Activated CD4-positive, alpha-beta T cell treated with anti-CD3 and anti-CD28 coated beads, Interleukin-2, amount 10 ng/mL, durations not matched to agents 24 days and 14 days (primary cell): Measurements from ENCODE around the gene MAP7. TPM values are rescaled to one million over a fixed set of nuclear protein-coding genes. Genes with fewer than 3 reads are reported as not detected.
A peak's percentile ranks its signal among the peaks of the same experiment; 100 is the strongest.
"Not testable (repeated sequence)": the region's sequence is repeated elsewhere in the genome, so short reads cannot be mapped to it uniquely, and the experiment has no call there.

Experiments used
- DNase-seq: peaks from one replicate; pipeline ENCODE4 v3.0.0; 2022
- H3K27ac Mint-ChIP-seq: one replicate; pipeline ENCODE4 v1.8.0; 2022; ENCODE audit warnings: mild to moderate bottlenecking, mixed read lengths
- H3K27me3 Mint-ChIP-seq: one replicate; pipeline ENCODE4 v1.8.0; 2022; ENCODE audit warnings: mixed read lengths
- H3K36me3 Mint-ChIP-seq: one replicate; pipeline ENCODE4 v1.8.0; 2022; ENCODE audit warnings: low read depth, mild to moderate bottlenecking, mixed read lengths
- H3K4me1 Mint-ChIP-seq: one replicate; pipeline ENCODE4 v1.8.0; 2021; ENCODE audit warnings: mixed read lengths
- H3K4me3 Mint-ChIP-seq: one replicate; pipeline ENCODE4 v1.8.0; 2022; ENCODE audit warnings: mild to moderate bottlenecking, moderate library complexity, mixed read lengths
- H3K9me3 Mint-ChIP-seq: one replicate; pipeline ENCODE4 v1.8.0; 2021; ENCODE audit warnings: mixed read lengths
- intact Hi-C: fragments of 100-400 bp; cut with micrococcal nuclease; formaldehyde crosslinking; loops from one replicate; pipeline ENCODE4 v1.15.1; 2023
- total RNA-seq: library from RNA; stranded (reverse); gene quantifications from 2 replicates; pipeline ENCODE4 v1.2.3, GENCODE V29; 2022

MAP7 gene
- total RNA-seq, 1 donor from 2014 or later, result 1.0 TPM

DNA sequence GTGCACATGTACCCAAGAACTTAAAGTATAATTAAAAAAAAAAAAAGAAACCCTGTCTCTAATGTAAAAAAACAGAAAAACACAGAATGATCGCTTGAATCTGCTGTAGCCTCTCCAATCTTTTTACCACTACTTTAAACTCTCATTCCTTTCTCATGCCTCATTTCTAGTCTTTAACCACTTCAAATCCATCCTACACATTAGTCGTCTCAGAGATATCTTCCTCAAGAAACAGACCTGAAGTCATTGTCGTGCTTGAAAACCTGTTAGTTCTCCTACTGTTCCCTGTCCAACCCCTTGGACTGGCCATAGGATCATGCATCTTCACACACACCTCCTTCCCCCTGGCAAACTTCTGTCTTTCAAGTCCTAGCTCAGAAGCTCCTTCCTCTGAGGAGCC lies 148.5 kb downstream of the MAP7 start:
- peaks cover 10% of the 10 kb centered on the region for H3K27me3 Mint-ChIP-seq
- intact Hi-C loops, result no loop called here
- DNase-seq, result no peak

DNA sequence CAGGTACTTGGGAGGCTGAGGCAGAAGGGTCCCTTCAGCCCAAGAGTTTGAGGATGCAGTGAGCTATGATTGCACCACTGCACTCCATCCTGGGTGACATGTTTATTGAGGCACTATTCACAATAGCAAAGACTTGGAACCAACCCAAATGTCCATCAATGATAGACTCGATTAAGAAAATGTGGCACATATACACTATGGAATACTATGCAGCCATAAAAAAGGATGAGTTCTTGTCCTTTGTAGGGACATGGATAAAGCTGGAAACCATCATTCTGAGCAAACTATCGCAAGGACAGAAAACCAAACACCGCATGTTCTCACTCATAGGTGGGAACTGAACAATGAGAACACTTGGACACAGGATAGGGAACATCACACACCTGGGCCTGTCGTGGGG lies 149.0 kb downstream of the MAP7 start:
- H3K27me3 Mint-ChIP-seq, H3K4me3 Mint-ChIP-seq, H3K9me3 Mint-ChIP-seq, H3K36me3 Mint-ChIP-seq, H3K27ac Mint-ChIP-seq, DNase-seq, intact Hi-C loops, H3K4me1 Mint-ChIP-seq: not testable (repeated sequence)

More for the DNA sequence above, 148.5 kb downstream of the MAP7 start:
- no peak overlapping the region for H3K4me3 Mint-ChIP-seq
- H3K4me1 Mint-ChIP-seq, result no peaks in the 10 kb centered on the region
- H3K27ac Mint-ChIP-seq, result no peak overlapping the region
- H3K36me3 Mint-ChIP-seq, result no peaks in the 10 kb centered on the region
- H3K9me3 Mint-ChIP-seq, result no peaks in the 10 kb centered on the region

DNA sequence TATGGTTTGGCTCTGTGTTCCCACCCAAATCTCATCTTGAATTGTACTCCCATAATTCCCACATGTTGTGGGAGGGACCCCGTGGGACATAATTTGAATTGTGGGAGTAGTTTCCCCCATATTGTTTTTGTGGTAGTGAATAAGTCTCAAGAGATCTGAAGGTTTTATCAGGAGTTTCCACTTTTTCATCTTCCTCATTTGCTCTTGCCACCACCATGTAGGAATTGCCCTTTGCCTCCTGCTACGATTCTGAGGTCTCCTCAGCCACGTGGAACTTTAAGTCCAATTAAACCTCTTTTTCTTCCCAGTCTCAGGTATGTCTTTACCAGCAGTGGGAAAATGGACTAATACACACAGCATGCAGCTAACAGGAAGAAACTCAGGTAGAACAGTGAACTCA lies 151.8 kb downstream of the MAP7 start:
- H3K36me3 Mint-ChIP-seq, result no peaks in the 10 kb centered on the region
- H3K27me3 Mint-ChIP-seq, result peaks cover 2% of the 10 kb centered on the region
- H3K9me3 Mint-ChIP-seq, result no peaks in the 10 kb centered on the region
- DNase-seq, result no peak
- intact Hi-C loops, result no loop called here
- H3K4me3 Mint-ChIP-seq, result no peak overlapping the region
- no peak overlapping the region for H3K27ac Mint-ChIP-seq
- no peaks in the 10 kb centered on the region for H3K4me1 Mint-ChIP-seq

DNA sequence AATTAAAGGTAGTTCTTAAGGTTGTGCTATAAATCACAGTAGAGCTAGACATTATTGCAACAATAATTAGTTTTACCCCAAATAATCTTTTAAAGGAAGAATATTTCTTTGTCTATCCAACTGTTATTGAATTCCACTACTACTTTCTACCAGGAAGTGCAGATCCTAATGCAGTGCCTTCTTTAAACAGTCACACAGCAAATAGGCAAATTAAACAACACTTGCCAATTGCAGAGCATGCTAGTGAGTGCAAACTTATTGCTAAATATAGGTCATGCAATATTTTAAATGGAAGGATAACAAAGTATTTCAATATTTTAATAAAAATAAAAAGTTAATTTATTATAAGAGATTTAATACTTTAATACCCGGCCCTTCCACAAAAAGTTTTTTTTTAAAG lies 153.3 kb downstream of the MAP7 start:
- intact Hi-C loops, result no loop called here
- no peaks in the 10 kb centered on the region for H3K4me1 Mint-ChIP-seq
- H3K4me3 Mint-ChIP-seq, result no peak overlapping the region
- no peak for DNase-seq
- H3K36me3 Mint-ChIP-seq, result no peaks in the 10 kb centered on the region
- peaks cover 3% of the 10 kb centered on the region for H3K27me3 Mint-ChIP-seq
- no peaks in the 10 kb centered on the region for H3K9me3 Mint-ChIP-seq
- H3K27ac Mint-ChIP-seq, result no peak overlapping the region

DNA sequence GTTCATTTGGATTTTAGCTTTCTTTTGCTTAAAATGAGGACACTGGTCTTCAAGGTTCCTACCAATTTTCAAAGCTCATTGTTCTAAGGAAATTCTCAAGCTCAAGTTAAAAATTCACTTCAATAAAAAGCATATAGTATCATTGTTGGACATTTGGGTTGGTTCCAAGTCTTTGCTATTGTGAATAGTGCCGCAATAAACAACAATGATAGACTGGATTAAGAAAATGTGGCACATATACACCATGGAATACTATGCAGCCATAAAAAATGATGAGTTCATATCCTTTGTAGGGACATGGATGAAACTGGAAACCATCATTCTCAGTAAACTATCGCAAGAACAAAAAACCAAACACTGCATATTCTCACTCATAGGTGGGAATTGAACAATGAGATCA lies 159.3 kb downstream of the MAP7 start:
- H3K27me3 Mint-ChIP-seq, H3K4me3 Mint-ChIP-seq, H3K4me1 Mint-ChIP-seq, H3K9me3 Mint-ChIP-seq, DNase-seq, H3K36me3 Mint-ChIP-seq, H3K27ac Mint-ChIP-seq, intact Hi-C loops: not testable (repeated sequence)

DNA sequence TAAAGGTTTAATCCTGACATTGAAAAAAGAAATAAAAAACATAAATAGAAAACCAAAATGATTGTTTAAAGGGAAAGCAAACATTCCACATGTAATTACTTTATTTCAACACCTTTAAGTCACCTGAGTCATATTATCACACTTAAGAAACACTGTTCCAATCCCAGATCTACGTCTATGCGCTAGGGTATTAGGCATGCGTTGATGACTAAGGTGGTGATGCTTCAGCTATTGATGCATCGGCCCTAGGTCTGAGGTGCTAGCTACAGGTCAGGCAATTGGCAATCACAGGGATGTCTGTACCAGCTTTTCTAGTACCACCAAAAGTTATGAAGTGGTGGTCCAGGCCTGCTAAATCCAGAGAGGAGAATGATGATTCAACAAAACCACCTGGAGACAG lies 162.9 kb downstream of the MAP7 start:
- no peak overlapping the region for H3K4me3 Mint-ChIP-seq
- intact Hi-C loops, result no loop called here
- no peaks in the 10 kb centered on the region for H3K36me3 Mint-ChIP-seq
- H3K4me1 Mint-ChIP-seq, result no peaks in the 10 kb centered on the region
- H3K9me3 Mint-ChIP-seq, result no peaks in the 10 kb centered on the region
- no peak overlapping the region for H3K27ac Mint-ChIP-seq
- no peak for DNase-seq
- H3K27me3 Mint-ChIP-seq, result peaks cover 6% of the 10 kb centered on the region

DNA sequence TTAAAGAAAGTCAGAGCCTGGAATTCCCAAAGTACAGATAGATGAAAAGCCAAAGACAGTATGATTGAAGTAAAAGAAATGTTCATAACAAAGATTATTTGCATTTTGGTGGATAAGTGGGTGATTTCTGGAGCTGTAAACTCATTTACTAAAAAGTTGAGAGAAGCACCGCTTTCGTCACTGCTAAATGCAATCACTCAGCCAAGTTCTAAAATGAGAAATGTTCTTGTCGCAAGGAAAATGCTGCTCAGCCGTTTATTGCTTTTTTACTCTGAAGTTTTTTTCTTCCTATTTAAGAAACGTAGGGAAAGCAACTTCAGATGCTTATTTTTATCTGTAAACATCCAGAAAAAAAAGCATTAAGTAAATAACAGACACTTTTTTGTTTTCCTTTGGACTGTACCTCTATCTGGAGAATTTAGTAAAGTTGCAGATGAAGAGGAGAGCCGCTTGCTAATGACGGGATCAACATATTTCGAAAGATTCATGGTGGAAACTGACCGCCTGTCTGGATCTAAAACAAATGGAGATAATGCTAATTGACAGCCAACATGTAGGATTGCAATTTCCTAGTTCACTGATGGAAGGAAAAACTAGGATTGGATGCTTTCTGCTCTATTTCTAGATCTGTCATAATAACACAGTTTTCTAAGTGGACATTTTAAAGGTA lies 166.8 kb downstream of the MAP7 start:
- Mint-ChIP-seq H3K4me3 (no peak overlapping the region), H3K9me3 (no peaks in the 10 kb centered on the region), H3K4me1 (no peaks in the 10 kb centered on the region), H3K27ac (no peak overlapping the region), H3K27me3 (peaks cover 6% of the 10 kb centered on the region), H3K36me3 (no peaks in the 10 kb centered on the region)
- intact Hi-C loops, result no loop called here
- DNase-seq, result no peak

DNA sequence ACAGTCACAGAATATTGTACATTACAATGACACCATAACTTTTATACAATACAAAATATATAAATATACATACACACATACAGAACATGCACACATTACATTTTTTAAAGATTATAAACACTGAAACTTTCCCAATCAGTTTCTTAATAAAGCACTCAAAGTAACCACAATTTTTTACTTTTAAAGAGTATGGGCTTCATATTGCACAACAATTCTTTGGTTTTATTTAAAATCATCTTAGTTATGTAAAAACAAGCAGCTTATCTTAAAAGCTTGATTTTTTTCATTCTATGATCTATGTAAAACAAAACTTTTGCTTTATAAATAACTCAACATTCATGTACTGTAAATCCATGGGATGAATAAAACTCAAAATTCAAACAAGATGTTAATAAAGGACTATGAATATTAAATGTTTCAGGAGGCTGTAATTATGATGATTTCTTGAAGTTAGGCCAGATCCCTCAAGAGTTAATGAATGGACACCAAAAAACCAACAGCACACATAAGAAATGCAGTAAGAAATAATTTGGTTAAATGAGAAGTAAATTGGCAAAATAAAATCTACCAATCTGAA lies 167.5 kb downstream of the MAP7 start:
- Mint-ChIP-seq H3K27ac (no peak overlapping the region), H3K27me3 (peaks cover 6% of the 10 kb centered on the region), H3K4me1 (no peaks in the 10 kb centered on the region), H3K9me3 (no peaks in the 10 kb centered on the region), H3K36me3 (no peaks in the 10 kb centered on the region), H3K4me3 (no peak overlapping the region)
- DNase-seq, result no peak
- intact Hi-C loops, result no loop called here

DNA sequence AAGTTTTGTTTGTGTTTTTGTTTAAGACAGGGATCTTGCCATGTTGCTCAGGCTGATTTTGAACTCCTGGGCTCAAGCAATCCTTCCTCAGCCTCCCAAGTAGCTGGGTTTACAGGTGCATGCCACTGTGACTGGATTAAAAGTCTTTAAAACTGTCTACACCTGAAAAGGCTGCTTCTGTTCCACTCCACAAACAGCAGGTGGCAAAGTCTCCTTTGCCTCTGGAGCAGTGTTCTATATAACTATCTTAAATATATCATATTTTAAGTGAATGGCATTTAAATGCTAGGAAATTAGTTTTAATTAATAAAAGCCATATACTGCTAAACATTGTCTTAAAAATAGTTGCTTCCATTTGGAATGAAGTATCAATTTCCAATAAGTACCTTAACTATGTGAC lies 171.3 kb downstream of the MAP7 start:
- Mint-ChIP-seq H3K27me3 (peaks cover 11% of the 10 kb centered on the region), H3K4me1 (no peaks in the 10 kb centered on the region), H3K4me3 (no peak overlapping the region), H3K9me3 (no peaks in the 10 kb centered on the region), H3K36me3 (no peaks in the 10 kb centered on the region), H3K27ac (no peak overlapping the region)
- DNase-seq, result no peak
- intact Hi-C loops, result no loop called here

DNA sequence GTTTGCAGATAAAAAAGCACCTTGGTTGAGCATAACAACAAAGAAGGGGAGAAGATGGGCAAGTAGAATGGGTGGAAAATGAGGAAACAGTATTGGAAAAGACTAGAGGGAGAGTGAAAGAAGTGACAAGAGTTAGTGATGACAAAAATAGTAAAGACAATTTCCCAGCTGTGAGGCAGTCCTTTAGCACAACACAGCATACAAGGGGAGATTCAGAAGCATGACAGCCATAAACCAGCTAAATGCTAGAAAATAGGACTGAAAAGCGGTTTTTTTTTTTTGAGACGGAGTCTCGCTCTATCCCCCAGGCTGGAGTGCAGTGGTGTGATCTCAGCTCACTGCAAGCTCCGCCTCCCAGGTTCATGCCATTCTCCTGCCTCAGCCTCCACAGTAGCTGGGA lies 174.4 kb downstream of the MAP7 start:
- H3K36me3 Mint-ChIP-seq, DNase-seq, H3K4me1 Mint-ChIP-seq, intact Hi-C loops, H3K27ac Mint-ChIP-seq, H3K4me3 Mint-ChIP-seq, H3K9me3 Mint-ChIP-seq: not testable (repeated sequence)
- peaks cover 18% of the 10 kb centered on the region for H3K27me3 Mint-ChIP-seq

DNA sequence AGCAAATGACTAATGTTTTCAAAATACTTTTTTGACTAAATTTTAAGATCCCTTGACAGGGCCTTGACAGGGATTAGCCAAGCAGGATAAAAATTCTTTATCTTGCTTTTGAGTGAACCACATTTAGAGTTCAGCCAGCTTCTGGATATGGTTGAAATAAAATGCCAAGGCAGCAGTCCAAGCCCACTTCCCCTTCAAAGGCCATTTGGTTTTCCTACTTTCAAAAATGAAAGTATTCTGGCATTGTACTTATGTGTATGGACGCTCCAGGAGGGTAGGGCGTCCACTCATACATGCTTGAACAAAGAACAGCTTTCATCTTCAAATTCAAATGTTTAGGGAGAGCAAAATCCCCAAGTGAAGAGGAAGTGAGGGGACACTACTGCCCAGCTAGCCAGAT lies 178.3 kb downstream of the MAP7 start:
- H3K9me3 Mint-ChIP-seq, result no peaks in the 10 kb centered on the region
- no peak overlapping the region for H3K4me3 Mint-ChIP-seq
- DNase-seq, result no peak
- H3K4me1 Mint-ChIP-seq, result no peaks in the 10 kb centered on the region
- no peak overlapping the region for H3K27ac Mint-ChIP-seq
- H3K36me3 Mint-ChIP-seq, result no peaks in the 10 kb centered on the region
- intact Hi-C loops, result no loop called here
- peaks cover 32% of the 10 kb centered on the region for H3K27me3 Mint-ChIP-seq

DNA sequence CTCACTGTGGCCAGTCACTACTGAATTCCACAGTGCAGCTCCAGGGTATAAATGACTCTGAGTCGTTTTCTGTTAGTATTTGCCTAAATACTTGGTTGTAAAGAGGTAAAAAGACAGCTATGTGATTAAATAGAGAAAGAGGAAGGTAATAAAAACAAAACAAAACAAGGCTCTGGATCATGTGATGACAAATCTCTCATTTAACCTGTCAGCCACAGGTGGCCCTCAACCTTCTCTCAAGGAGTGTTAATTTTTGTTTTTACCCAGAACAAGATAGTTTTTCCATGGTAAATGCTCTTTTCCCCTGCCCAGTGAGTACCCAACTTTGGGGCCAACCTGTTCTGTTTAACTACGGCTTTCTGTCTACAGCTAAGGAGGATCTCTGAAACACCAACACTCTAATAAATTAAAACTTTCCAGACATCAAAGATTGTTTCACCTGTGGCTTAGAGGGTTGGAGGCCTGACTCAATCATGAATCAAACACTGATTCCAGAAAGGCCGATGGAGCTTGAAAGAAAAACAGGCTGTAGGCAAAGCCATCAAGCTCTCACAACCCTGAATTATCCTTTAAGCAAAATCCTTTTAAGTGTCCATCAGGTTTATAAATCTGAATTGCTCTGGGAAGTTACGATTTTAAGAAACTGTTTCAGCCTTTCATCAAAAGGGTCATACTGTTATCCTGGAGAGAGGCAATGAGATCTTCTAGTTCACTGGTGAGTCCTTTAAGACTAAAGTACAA lies 179.1 kb downstream of the MAP7 start:
- Mint-ChIP-seq H3K4me1 (peaks cover 1% of the 10 kb centered on the region), H3K27ac (no peak overlapping the region), H3K27me3 (peaks cover 35% of the 10 kb centered on the region), H3K9me3 (peaks cover under 1% of the 10 kb centered on the region), H3K36me3 (no peaks in the 10 kb centered on the region), H3K4me3 (no peak overlapping the region)
- no peak for DNase-seq
- intact Hi-C loops, result no loop called here

DNA sequence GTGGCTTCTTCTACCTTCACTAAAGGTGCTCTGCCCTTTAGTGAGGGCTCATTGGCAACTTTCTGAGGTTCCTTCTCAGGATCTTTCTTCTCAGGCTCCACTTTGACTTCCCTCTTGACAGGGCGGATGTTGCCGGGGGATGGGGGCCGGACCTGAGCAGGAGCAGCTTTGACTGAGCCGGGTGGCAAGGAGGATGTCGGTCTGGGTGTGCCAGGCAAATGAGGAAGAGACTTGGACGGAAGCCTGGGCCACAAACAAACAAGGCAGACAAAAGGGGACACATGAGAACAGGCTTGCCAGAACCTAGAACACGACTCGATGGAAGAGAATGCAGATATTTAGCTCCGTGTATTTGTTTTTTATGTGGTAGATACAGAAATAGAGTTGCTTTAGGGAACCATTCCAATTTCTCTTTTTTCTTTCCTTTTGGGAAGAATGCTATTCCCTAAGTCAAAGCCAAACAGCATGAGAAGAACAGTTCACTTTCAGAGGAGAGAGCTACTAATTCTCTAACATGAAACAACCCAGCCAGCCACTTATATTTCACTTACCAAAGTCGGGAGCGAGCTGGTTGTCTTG lies 184.4 kb downstream of the MAP7 start:
- intact Hi-C loops, result no loop called here
- DNase-seq, result peak; percentile 73
- Mint-ChIP-seq H3K9me3 (peaks cover 5% of the 10 kb centered on the region), H3K4me1 (peaks cover 7% of the 10 kb centered on the region), H3K4me3 (peak overlapping the region; percentile 31), H3K36me3 (no peaks in the 10 kb centered on the region), H3K27ac (no peak overlapping the region), H3K27me3 (peaks cover 19% of the 10 kb centered on the region)
